Fibroblast of lung (primary cell): ENCODE measurements around the gene CLEC16A.

Experiments
- EZH2 ChIP-seq: IDR thresholded peaks from 2 replicates; pipeline ENCODE4 v1.5.1; 2012; ENCODE audit warnings: low read length, control low read depth, mild to moderate bottlenecking; ENCODE audit errors: missing control alignments
- TF ChIP-seq, protein P1 (sequence below), 2 donors: IDR thresholded peaks in 1 of 2; conservative IDR thresholded peaks in 1 of 2; 1 replicate in 1 of 2; 2 replicates in 1 of 2; pipeline ENCODE4 v1.5.1; 2011 to 2012; ENCODE audit warnings: low read length in 2 of 2, control low read depth in 1 of 2, inconsistent platforms in 1 of 2, low read depth in 1 of 2, mild to moderate bottlenecking in 1 of 2

DNA sequence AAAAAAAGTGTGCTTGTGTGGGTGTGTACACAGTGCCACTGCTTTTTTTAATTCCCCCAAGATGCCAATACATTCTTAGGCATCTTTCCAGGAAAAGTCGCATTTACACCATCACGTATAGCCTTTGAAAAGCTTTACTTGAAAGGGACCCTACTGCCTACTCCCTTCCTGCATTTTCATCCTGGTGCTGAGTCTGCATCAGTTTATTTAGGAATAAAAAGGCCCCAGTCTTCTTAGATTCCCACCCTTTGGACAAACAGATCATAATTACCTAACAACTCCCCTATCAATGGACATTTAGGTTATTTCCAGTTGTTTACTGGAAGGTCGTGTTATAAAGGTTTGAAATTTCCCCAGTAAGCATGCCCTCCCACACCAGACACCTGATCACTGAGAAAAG is 54.9 kb downstream of the CLEC16A start:
- TF ChIP-seq, protein P1, sequence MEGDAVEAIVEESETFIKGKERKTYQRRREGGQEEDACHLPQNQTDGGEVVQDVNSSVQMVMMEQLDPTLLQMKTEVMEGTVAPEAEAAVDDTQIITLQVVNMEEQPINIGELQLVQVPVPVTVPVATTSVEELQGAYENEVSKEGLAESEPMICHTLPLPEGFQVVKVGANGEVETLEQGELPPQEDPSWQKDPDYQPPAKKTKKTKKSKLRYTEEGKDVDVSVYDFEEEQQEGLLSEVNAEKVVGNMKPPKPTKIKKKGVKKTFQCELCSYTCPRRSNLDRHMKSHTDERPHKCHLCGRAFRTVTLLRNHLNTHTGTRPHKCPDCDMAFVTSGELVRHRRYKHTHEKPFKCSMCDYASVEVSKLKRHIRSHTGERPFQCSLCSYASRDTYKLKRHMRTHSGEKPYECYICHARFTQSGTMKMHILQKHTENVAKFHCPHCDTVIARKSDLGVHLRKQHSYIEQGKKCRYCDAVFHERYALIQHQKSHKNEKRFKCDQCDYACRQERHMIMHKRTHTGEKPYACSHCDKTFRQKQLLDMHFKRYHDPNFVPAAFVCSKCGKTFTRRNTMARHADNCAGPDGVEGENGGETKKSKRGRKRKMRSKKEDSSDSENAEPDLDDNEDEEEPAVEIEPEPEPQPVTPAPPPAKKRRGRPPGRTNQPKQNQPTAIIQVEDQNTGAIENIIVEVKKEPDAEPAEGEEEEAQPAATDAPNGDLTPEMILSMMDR (conservative IDR thresholded peaks at IDR 0.05 in 1 of 2, IDR thresholded peaks at IDR 0.05 in 1 of 2; ENCODE audit: low read depth in 1 of 2, low read length in 2 of 2): no peak
- no peak for TF ChIP-seq EZH2
